H1 (cell line): ENCODE results near the gene YAP1.

Experiments
- CREB1 ChIP-seq: IDR thresholded peaks from 2 replicates; pipeline ENCODE4 v1.6.1; 2012; ENCODE audit warnings: inconsistent platforms
- CTCF ChIP-seq, 3 experiments: IDR thresholded peaks; 1 replicate in 2 of 3; 2 replicates in 1 of 3; pipeline versions ENCODE4 v1.5.1 to v1.6.1; 2011; ENCODE audit warnings: low read length in 3 of 3, mild to moderate bottlenecking in 3 of 3, inconsistent platforms in 2 of 3, low read depth in 1 of 3, moderate library complexity in 1 of 3; ENCODE audit not compliant: insufficient read depth in 1 of 3; ENCODE audit errors: control extremely low read depth in 1 of 3
- EZH2 ChIP-seq: fragments of 200-600 bp; sonication (generic); IDR thresholded peaks from 2 replicates; pipeline ENCODE4 v1.7.1; 2012; ENCODE audit warnings: low read depth, mild to moderate bottlenecking, moderate library complexity, low read length, inconsistent platforms; ENCODE audit not compliant: severe bottlenecking
- JUN ChIP-seq: IDR thresholded peaks from 2 replicates; pipeline ENCODE4 v1.6.1; 2011; ENCODE audit warnings: low read depth, mild to moderate bottlenecking, improper control_type of control experiment, low read length
- KDM5A ChIP-seq: fragments of 200-600 bp; IDR thresholded peaks from 2 replicates; pipeline ENCODE4 v1.7.1; 2012; ENCODE audit warnings: mild to moderate bottlenecking, low read length, inconsistent platforms, mixed read lengths
- RFX5 ChIP-seq: IDR thresholded peaks from 2 replicates; pipeline ENCODE4 v1.6.1; 2011; ENCODE audit warnings: low read depth, low read length, improper control_type of control experiment, borderline replicate concordance
- SP4 ChIP-seq: IDR thresholded peaks from 2 replicates; pipeline ENCODE4 v1.6.1; 2012; ENCODE audit warnings: low read length, inconsistent platforms
- USF2 ChIP-seq: IDR thresholded peaks from 2 replicates; pipeline ENCODE4 v1.6.1; 2011; ENCODE audit warnings: low read length, improper control_type of control experiment

- TF ChIP-seq USF2 (no peak), CREB1 (no peak), KDM5A (no peak), EZH2 (no peak), CTCF (IDR thresholded peaks at IDR 0.05; ENCODE audit: control extremely low read depth in 1 of 3, insufficient read depth in 1 of 3, low read depth in 1 of 3, low read length in 3 of 3) (no peak), RFX5 (no peak), JUN (no peak), SP4 (no peak)
Observed at GRCh38 chr11:102263379-102264003, 153.2 kb downstream of the YAP1 start.
